ENCODE data around the gene TERF2IP. TPM values are rescaled to one million over a fixed set of nuclear protein-coding genes. Genes with fewer than 3 reads are reported as not detected.

TERF2IP gene
- total RNA-seq, 2 donors from 2014 or later, result 27.1 to 37.0 TPM

- H3K4me1 ChIP-seq, result no peaks in the 10 kb centered on the region
- no peaks in the 10 kb centered on the region for H3K27me3 ChIP-seq
- TF ChIP-seq CTCF (IDR thresholded peaks at IDR 0.05), result no peak
- intact Hi-C loops (cut with DNase I), result no loop called here
- no peak overlapping the region for H3K9ac ChIP-seq (ENCODE audit: low read depth in 2 of 2, low read length in 2 of 2)
- H3K36me3 ChIP-seq, result peaks cover 10% of the 10 kb centered on the region
- DNase-seq, result no peak
- no peaks in the 10 kb centered on the region for H3K9me3 ChIP-seq
- no peak overlapping the region for H3K27ac ChIP-seq
- no peak overlapping the region for H3K4me3 ChIP-seq
These were observed 12.7 kb downstream of the TERF2IP start for GRCh38 chr16:75660321-75660720.

GRCh38 chr16:75660726-75661302 lies 13.2 kb downstream of the TERF2IP start:
- no peak for DNase-seq
- no peaks in the 10 kb centered on the region for H3K9me3 ChIP-seq
- no peak overlapping the region for H3K9ac ChIP-seq (ENCODE audit: low read depth in 2 of 2, low read length in 2 of 2)
- H3K4me1 ChIP-seq, result no peaks in the 10 kb centered on the region
- no peak overlapping the region for H3K27ac ChIP-seq
- no peak for TF ChIP-seq CTCF (IDR thresholded peaks at IDR 0.05)
- no peaks in the 10 kb centered on the region for H3K27me3 ChIP-seq
- no peak overlapping the region for H3K4me3 ChIP-seq
- H3K36me3 ChIP-seq, result peaks cover 5% of the 10 kb centered on the region
- intact Hi-C loops (cut with DNase I), result no loop called here

GRCh38 chr16:75667503-75667902 lies 19.9 kb downstream of the TERF2IP start:
- TF ChIP-seq CTCF (IDR thresholded peaks at IDR 0.05), result no peak
- Histone ChIP-seq H3K9me3 (no peaks in the 10 kb centered on the region), H3K4me1 (no peaks in the 10 kb centered on the region), H3K27me3 (no peaks in the 10 kb centered on the region), H3K4me3 (no peak overlapping the region), H3K9ac (ENCODE audit: low read depth in 2 of 2, low read length in 2 of 2) (no peak overlapping the region), H3K36me3 (no peaks in the 10 kb centered on the region), H3K27ac (no peak overlapping the region)
- intact Hi-C loops (cut with DNase I), result no loop called here
- DNase-seq, result no peak

GRCh38 chr16:75676909-75677308 lies 29.3 kb downstream of the TERF2IP start, which contains the start of gene CPHXL2:
TSS of gene CPHXL2 (minus strand) at chr16:75677009. CDS start at chr16:75676999, 10 bp downstream.
- intact Hi-C loops (cut with DNase I), result no loop called here
- Histone ChIP-seq H3K36me3 (no peaks in the 10 kb centered on the region), H3K27me3 (no peaks in the 10 kb centered on the region), H3K9me3 (no peaks in the 10 kb centered on the region), H3K4me3 (no peak within 1 kb of the TSS), H3K4me1 (no peaks in the 10 kb centered on the region), H3K9ac (ENCODE audit: low read depth in 2 of 2, low read length in 2 of 2) (no peak within 1 kb of the TSS), H3K27ac (no peak within 1 kb of the TSS)
- no peak for TF ChIP-seq CTCF (IDR thresholded peaks at IDR 0.05)
- no peak for DNase-seq

- H3K4me1 ChIP-seq, result no peaks in the 10 kb centered on the region
- H3K9ac ChIP-seq (ENCODE audit: low read depth in 2 of 2, low read length in 2 of 2), result no peak overlapping the region
- H3K27ac ChIP-seq, result no peak overlapping the region
- H3K27me3 ChIP-seq, result no peaks in the 10 kb centered on the region
- no peaks in the 10 kb centered on the region for H3K36me3 ChIP-seq
- intact Hi-C loops (cut with DNase I), result no loop called here
- TF ChIP-seq CTCF (IDR thresholded peaks at IDR 0.05), result no peak
- no peak overlapping the region for H3K4me3 ChIP-seq
- no peak for DNase-seq
- H3K9me3 ChIP-seq, result no peaks in the 10 kb centered on the region
These were observed 31.8 kb downstream of the TERF2IP start for GRCh38 chr16:75679366-75679765.
